Pulmonary artery endothelial cell (primary cell): ENCODE data around the gene RIN3. TPM values are rescaled to one million over a fixed set of nuclear protein-coding genes. Genes with fewer than 3 reads are reported as not detected.

Experiments used
- DNase-seq: peaks from one replicate; pipeline ENCODE4 v3.0.0-alpha.2; 2011; ENCODE audit warnings: low read depth, low spot score
- total RNA-seq: library from RNA; depleted of rRNA; stranded (reverse); fragments of >200 nt; gene quantifications from 2 replicates; pipeline ENCODE4 v1.2.3, GENCODE V29; 2014

The RIN3 gene
- total RNA-seq, 1 donor from 2014 or later: 2.7 TPM

GRCh38 chr14:92556255-92556741 is 42.7 kb downstream of the RIN3 start:
- no peak for DNase-seq

DNA sequence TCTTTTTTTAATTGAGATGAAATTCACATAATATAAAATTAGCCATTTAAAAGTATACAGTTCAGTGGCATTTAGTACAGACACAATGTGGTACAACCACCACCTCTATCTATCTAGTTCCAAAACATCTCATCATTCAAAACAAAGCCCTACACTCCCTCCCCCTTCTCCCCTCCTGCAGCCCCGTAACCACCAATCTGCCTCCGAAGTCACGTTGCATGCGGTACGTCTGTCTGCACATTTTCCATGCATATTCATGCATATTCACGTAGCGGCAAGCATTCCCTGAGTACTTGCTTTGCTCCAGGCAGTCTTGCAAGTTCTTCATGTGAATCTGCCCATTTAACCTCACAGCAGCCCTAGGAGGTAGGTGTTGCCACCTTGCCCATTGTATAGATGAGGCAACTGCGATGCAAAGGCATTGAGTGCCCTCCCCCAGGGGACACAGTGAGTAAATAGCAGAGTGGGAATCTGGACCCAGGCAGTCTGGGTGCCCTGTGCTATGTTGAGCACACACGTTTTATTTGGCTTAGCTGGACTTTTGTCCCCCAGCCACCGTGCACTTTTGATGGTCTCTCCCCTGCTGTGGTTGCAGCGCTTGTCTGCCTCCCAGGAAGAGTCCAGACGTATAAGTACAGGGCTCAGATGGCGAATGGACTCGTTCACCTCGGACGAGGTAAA is 43.4 kb downstream of the RIN3 start:
- no peak for DNase-seq

DNA sequence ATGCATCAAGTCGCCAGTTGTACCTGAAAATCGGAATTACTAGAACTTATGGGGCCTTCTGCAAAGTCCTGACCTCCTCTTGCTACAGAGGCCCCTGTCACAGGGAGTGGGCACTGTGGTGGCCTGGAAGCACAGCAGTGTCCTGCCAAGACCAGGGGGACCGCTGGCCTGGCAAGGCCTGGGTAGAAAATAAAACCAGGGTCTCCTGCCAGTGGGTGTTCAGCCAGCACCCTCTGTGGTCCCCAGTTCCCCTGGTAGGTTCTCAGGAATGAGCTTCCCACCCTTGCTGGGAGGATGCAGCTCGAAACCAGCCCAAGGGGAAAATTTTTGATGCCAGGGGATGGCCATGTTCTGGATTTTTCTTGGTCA is 43.9 kb downstream of the RIN3 start:
- DNase-seq: no peak

- no peak for DNase-seq
Measured at GRCh38 chr14:92558319-92558718, 44.7 kb downstream of the RIN3 start.

DNA sequence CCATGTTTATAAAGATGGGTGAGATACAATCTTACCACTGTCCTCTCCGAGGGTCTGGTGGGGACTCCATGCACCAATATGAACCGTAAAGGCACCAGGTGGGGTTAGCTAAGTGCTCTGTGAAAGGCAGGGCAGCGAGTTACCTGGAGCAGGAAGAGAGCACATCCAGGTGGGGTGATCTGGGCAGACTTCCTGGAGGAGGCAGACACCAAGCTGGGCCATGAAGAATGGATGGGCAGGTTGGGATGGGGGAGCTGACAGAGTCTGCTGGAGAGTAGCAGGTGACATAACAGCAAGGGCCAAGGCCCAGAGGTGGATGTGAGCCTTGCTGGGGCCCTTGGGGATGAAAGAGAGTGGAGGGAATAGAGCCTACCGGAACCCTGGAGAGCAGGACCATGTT is 45.9 kb downstream of the RIN3 start:
- no peak for DNase-seq

DNA sequence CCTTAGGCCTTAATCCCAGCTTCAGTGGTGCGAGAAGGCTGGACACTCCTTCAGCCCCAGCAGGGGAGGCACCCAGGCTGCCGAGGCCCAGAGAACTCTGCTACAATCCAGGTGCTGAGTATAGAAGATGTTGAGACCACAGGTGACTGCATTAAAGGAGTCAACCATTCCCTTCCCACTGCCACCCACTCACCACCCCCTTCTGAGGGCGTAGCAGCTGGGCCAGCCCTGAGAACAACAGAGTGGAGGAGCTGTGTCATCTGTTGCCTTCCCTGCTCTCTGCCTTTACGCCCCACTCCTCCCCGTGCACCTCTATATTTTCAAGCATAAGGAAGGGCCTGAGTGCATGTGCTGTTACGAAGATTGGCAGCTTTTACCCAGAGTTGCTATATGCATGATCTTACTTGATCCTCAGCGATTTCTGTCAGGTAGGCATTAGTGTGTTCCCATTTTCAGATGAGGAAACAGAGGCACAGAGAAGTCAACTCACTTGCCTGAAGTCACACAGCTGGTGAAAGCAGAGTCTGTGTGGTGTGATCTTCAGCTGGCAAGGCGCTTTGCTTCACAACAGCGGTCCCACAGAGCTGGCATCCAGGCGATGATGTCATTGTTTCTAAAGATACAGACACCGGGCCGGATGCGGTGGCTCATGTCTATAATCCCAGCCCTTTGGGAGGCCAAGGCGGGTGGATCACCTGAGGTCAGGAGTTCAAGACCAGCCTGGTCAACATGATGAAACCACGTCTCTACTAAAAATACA is 46.7 kb downstream of the RIN3 start:
- DNase-seq: no peak

DNA sequence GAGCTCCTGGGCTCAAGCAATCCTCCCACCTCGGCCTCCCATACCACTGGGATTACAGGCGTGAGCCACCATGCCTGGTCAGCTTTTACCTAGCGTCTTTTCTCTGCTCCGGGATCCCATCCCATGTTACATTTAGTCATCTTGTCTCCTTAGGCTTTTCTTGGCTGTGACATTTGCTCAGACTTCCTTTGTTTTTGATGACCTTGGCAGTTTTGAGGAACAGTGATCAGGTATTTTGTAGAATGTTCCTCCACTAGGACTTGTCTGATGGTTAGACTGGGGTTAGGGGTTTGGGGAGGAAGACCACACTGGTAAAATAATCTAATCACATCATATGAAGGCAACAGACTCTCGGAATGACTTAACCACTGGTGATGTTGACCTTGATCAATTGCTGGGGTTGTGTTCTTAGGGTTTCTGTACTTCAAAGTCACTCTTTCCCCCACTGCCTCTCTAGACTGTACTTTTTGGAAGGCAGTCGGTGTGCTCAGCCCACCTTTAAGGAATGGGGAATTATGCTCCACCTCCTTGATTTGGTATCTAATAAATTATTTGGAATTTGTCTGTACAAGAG is 48.4 kb downstream of the RIN3 start:
- DNase-seq: no peak

- no peak for DNase-seq
Measured at GRCh38 chr14:92563359-92563758, 49.8 kb downstream of the RIN3 start.

DNA sequence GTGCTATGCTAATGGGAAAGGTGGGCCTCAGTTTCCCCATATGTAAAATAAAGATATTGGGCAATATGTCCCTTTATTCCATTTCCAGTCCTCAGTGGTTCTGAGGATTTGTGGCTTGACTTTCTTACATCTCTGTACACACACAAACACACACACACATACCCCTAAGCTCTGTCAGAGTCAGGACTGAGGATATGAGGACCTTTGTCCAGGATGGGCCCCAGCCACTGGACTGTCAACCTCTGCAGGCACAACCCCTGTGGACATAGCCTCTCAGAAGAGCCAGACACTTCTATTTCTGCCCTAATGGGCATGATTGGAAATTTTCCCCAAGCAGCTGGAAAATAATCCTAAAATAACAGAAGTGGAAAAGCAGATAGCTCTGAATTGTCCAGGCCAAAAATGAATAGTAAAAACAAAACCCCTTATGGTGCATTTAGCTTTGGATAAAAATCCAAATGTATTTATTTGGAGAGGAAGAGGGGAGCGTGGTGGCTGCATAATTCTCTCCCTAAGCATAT is 50.2 kb downstream of the RIN3 start:
- no peak for DNase-seq

DNA sequence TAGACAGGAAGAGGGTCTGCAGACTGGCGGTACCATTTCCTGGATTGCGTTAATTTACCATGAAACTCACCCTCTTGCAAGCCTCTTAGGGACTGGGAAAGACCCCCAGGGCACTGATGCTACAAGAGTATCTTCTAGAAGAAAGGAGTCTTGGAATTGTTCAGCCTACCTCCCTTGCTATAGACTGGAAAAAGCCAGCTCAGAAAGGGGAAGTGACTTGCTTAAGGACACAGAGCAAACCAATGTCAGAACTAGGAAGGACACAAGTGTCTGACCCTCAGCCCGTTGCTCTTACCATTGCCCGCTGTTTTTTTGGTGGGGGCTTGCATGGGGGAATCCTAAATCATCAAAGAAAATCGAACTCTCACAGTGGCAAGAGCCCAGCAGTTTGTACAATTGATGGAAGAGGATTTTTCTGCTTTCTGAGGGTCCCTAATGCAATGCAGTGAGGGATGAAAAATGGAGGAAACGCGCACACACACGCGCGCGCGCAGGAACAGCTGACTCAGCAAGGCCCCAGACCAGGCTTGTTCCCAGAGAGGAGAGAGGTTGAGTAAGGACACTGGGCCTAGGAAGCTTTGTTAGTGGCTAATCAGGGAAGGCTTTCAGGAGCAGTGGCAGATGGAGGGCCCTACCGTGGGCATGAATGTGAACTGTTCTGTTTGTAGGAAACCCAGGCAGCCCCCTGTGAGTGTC is 50.9 kb downstream of the RIN3 start:
- no peak for DNase-seq

- no peak for DNase-seq
Measured at GRCh38 chr14:92565040-92565717, 51.6 kb downstream of the RIN3 start.

- no peak for DNase-seq
Measured at GRCh38 chr14:92565718-92566115, 52.1 kb downstream of the RIN3 start.

- no peak for DNase-seq
Measured at GRCh38 chr14:92567173-92567725, 53.7 kb downstream of the RIN3 start.

GRCh38 chr14:92568621-92569479 is 55.3 kb downstream of the RIN3 start:
- no peak for DNase-seq

DNA sequence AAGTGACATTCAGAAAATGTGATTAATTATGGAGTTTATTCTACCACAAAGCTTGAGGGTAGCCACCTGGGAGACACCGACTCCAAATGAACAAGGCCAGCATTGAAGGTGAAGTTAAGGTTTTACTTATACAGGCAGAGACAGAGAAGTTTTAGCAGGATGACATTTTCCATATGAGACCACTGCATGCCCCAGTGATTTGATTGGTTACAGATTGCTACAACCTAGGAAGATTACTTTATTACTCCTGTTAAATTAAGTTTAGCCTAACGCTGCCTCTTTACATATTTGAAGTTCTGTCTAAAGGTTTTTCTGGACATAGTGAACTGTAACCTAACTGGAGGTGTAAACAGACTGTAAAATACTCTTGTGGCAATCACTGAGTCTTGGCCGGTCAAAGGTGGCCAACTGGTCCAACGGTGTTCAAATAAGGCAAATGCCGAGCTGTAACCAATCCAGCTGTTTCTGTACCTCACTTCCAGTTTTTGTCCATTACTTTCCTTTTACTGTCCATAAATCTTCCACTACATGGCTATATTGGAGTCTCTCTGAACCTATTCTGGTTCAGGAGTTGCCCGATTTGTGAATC is 57.2 kb downstream of the RIN3 start:
- no peak for DNase-seq

- DNase-seq: no peak
Measured at GRCh38 chr14:92572050-92572449, 58.5 kb downstream of the RIN3 start.

- no peak for DNase-seq
Measured at GRCh38 chr14:92573761-92574498, 60.3 kb downstream of the RIN3 start.

GRCh38 chr14:92575061-92575747 is 61.6 kb downstream of the RIN3 start:
- DNase-seq: no peak
